ENCODE measurements around the gene PHLDB3. TPM values are rescaled to one million over a fixed set of nuclear protein-coding genes. Genes with fewer than 3 reads are reported as not detected.

PHLDB3 gene
- total and polyA plus RNA-seq, 2 donors (not counting 3 experiments of a cell fraction or from before 2014, with no cell fraction given) = 5.5 to 12.0 TPM

GRCh38 chr19:43538922-43539321 lies 34.4 kb upstream of the PHLDB3 start:
- POLR2A ChIA-PET = no interaction called here
- H3K4me2 ChIP-seq (ENCODE audit: insufficient read depth, low read length) = no peak overlapping the region
- intact Hi-C loops (cut with micrococcal nuclease) = no loop called here
- H3K36me3 ChIP-seq (ENCODE audit: control insufficient read depth in 2 of 2, extremely low read depth in 1 of 2, insufficient read depth in 2 of 2, low read length in 2 of 2) = peaks cover 5 to 20% of the 10 kb centered on the region in 2 experiments
- H3K9me3 ChIP-seq (replicated peaks; ENCODE audit: control insufficient read depth, insufficient read depth, low read length) = no peaks in the 10 kb centered on the region
- H3K27ac ChIP-seq (ENCODE audit: insufficient read depth, low read depth, low read length) = no peak overlapping the region
- no peak for FAIRE-seq
- dilution Hi-C loops (cut with MboI; ENCODE audit: extremely low pct_ligation_motif_present, low sequenced_read_pairs) = no loop called here
- BruUV-seq (replicated peaks) = no TSS peak
- H2AFZ ChIP-seq (ENCODE audit: low read depth, low read length) = no peak overlapping the region
- peaks cover 5% of the 10 kb centered on the region for H3K4me1 ChIP-seq (ENCODE audit: control insufficient read depth, extremely low read depth, insufficient read depth, low read length)
- no peak for DNase-seq (ENCODE audit: low read depth, low spot score)
- no peaks in the 10 kb centered on the region for H4K20me1 ChIP-seq (replicated peaks; ENCODE audit: control insufficient read depth, extremely low read depth, insufficient read depth, low read length)
- CTCF ChIA-PET = no interaction called here
- no peak overlapping the region for H3K4me3 ChIP-seq (replicated peaks in 1 of 3; ENCODE audit: insufficient read depth in 1 of 3, low read depth in 1 of 3, low read length in 3 of 3)
- no peak for TF ChIP-seq FOS (IDR thresholded peaks at IDR 0.05; ENCODE audit: borderline replicate concordance, insufficient read depth, low read length)
- TF ChIP-seq JUN (IDR thresholded peaks at IDR 0.05; ENCODE audit: borderline replicate concordance, insufficient read depth, insufficient read length, low read depth) = no peak
- no peak for TF ChIP-seq CTCF (IDR thresholded peaks at IDR 0.05; ENCODE audit: extremely low read depth in 1 of 2, insufficient read depth in 1 of 2, low read depth in 1 of 2, low read length in 2 of 2)
- H3K9me1 ChIP-seq (replicated peaks; ENCODE audit: control insufficient read depth, extremely low read depth, insufficient read depth, low read length) = no peaks in the 10 kb centered on the region
- H3K27me3 ChIP-seq (ENCODE audit: control insufficient read depth in 2 of 2, insufficient read depth in 2 of 2, low read length in 2 of 2) = no peaks in the 10 kb centered on the region
- no peaks in the 10 kb centered on the region for H3K79me2 ChIP-seq (ENCODE audit: control insufficient read depth, insufficient read depth, low read length)
- no peak overlapping the region for H3K9ac ChIP-seq (replicated peaks; ENCODE audit: extremely low read depth, insufficient read depth, low read length)
